SK-N-SH (cell line): ENCODE results near the gene POLQ. TPM values are rescaled to one million over a fixed set of nuclear protein-coding genes. Genes with fewer than 3 reads are reported as not detected.

Experiments
- CTCF ChIA-PET: fragments of 300-600, 350-600 bp; formaldehyde crosslinking; extraction: SDS; loops from one replicate; lab custom pipeline; 2021; lab: Yijun Ruan, JAX
- POLR2A ChIA-PET: fragments of 350-600 bp; sonication (Branson Sonifier 250); formaldehyde crosslinking; extraction: SDS; loops from one replicate; lab custom pipeline; 2020; ENCODE audit warnings: antibody characterized with exemption, inconsistent platforms; lab: Yijun Ruan, JAX
- DNase-seq: peaks from one replicate; pipeline ENCODE4 v3.0.0; 2012
- H2AFZ ChIP-seq: fragments of 200-600 bp; sonication (generic); 2 replicates; pipeline ENCODE4 v1.8.1; 2016; ENCODE audit warnings: antibody characterized with exemption, mild to moderate bottlenecking, low read depth
- H3F3A ChIP-seq: fragments of 200-600 bp; sonication (generic); replicated peaks from 2 replicates; pipeline ENCODE3; 2016; ENCODE audit warnings: antibody characterized with exemption, mild to moderate bottlenecking; ENCODE audit not compliant: insufficient read depth
- H3K27ac ChIP-seq, 2 experiments: fragments of 200-500 bp in 1 of 2; fragments of 200-600 bp in 1 of 2; sonication (Bioruptor generic) in 1 of 2; sonication (generic), shearing (Covaris generic) in 1 of 2; 2 replicates each; pipeline versions ENCODE4 v1.5.1 to v1.6.1; 2014 to 2016; ENCODE audit warnings: low read depth in 2 of 2, inconsistent platforms in 1 of 2, low read length in 1 of 2, mild to moderate bottlenecking in 1 of 2, mixed read lengths in 1 of 2
- H3K27me3 ChIP-seq: fragments of 200-600 bp; sonication (generic), shearing (Covaris generic); 2 replicates; pipeline ENCODE4 v1.6.1; 2016; ENCODE audit warnings: mixed run types; ENCODE audit not compliant: insufficient read depth
- H3K36me3 ChIP-seq, 2 experiments: fragments of 200-500 bp in 1 of 2; fragments of 200-600 bp in 1 of 2; sonication (Bioruptor generic) in 1 of 2; sonication (generic) in 1 of 2; replicated peaks in 1 of 2; 2 replicates each; pipeline versions ENCODE3 to v1.5.1; 2014 to 2016; ENCODE audit warnings: low read length in 1 of 2, mild to moderate bottlenecking in 1 of 2; ENCODE audit not compliant: insufficient read depth in 2 of 2, control insufficient read depth in 1 of 2
- H3K4me1 ChIP-seq, 2 experiments: fragments of 200-500 bp in 1 of 2; fragments of 200-600 bp in 1 of 2; sonication (Bioruptor generic) in 1 of 2; sonication (generic), shearing (Covaris generic) in 1 of 2; 2 replicates each; pipeline versions ENCODE4 v1.5.1 to v1.6.1; 2014 to 2016; ENCODE audit warnings: low read depth in 1 of 2, low read length in 1 of 2, mixed run types in 1 of 2; ENCODE audit not compliant: insufficient read depth in 2 of 2, control insufficient read depth in 1 of 2
- H3K4me2 ChIP-seq: fragments of 200-600 bp; sonication (generic), shearing (Covaris generic); 2 replicates; pipeline ENCODE4 v1.6.1; 2017; ENCODE audit warnings: mixed run types
- H3K4me3 ChIP-seq, 2 experiments: fragments of 200-500 bp in 1 of 2; fragments of 200-600 bp in 1 of 2; sonication (Bioruptor generic) in 1 of 2; sonication (generic), shearing (Covaris generic) in 1 of 2; 2 replicates each; pipeline versions ENCODE4 v1.5.1 to v1.8.1; 2014 to 2016; ENCODE audit warnings: low read depth in 2 of 2, inconsistent platforms in 1 of 2, low read length in 1 of 2, mild to moderate bottlenecking in 1 of 2, mixed read lengths in 1 of 2, moderate library complexity in 1 of 2
- H3K79me2 ChIP-seq: fragments of 200-600 bp; sonication (generic); 2 replicates; pipeline ENCODE4 v1.8.1; 2017; ENCODE audit warnings: mild to moderate bottlenecking; ENCODE audit not compliant: insufficient read depth
- H3K9ac ChIP-seq: fragments of 200-600 bp; sonication (generic); 2 replicates; pipeline ENCODE4 v1.6.1; 2017; ENCODE audit warnings: mixed run types
- H3K9me2 ChIP-seq: fragments of 200-600 bp; sonication (generic); 2 replicates; pipeline ENCODE4 v1.6.1; 2017; ENCODE audit warnings: mixed run types
- H3K9me3 ChIP-seq: fragments of 200-600 bp; sonication (generic); 2 replicates; pipeline ENCODE4 v1.6.1; 2017; ENCODE audit warnings: mixed run types, mild to moderate bottlenecking, moderate library complexity
- H4K20me1 ChIP-seq: fragments of 200-600 bp; sonication (generic); 2 replicates; pipeline ENCODE4 v1.6.1; 2017; ENCODE audit warnings: mild to moderate bottlenecking, mixed run types; ENCODE audit not compliant: insufficient read depth
- ELF1 ChIP-seq: IDR thresholded peaks from 2 replicates; pipeline ENCODE4 v1.4.0; 2012
- GABPA ChIP-seq: IDR thresholded peaks from 2 replicates; pipeline ENCODE4 v1.4.0; 2012; ENCODE audit warnings: low read depth, mild to moderate bottlenecking
- GATA2 ChIP-seq: sonication (generic); formaldehyde crosslinking; IDR thresholded peaks from 2 replicates; pipeline ENCODE4 v1.5.0; 2020; ENCODE audit warnings: mild to moderate bottlenecking, missing genetic modification reagents
- MEF2A ChIP-seq: IDR thresholded peaks from 2 replicates; pipeline ENCODE4 v1.4.0; 2012; ENCODE audit warnings: low read depth, borderline replicate concordance
- MXI1 ChIP-seq: IDR thresholded peaks from 2 replicates; pipeline ENCODE4 v1.6.1; 2012; ENCODE audit warnings: mild to moderate bottlenecking, low read depth, low read length, improper control_type of control experiment
- NFIC ChIP-seq: IDR thresholded peaks from 2 replicates; pipeline ENCODE4 v1.4.0; 2012; ENCODE audit warnings: borderline replicate concordance
- RFX5 ChIP-seq: IDR thresholded peaks from 2 replicates; pipeline ENCODE4 v1.6.1; 2012; ENCODE audit warnings: mild to moderate bottlenecking, improper control_type of control experiment, low read length
- RXRA ChIP-seq: IDR thresholded peaks from 2 replicates; pipeline ENCODE4 v1.4.0; 2012; ENCODE audit warnings: low read depth, mild to moderate bottlenecking, borderline replicate concordance
- TAF1 ChIP-seq: IDR thresholded peaks from 2 replicates; pipeline ENCODE4 v1.6.1; 2012; ENCODE audit warnings: low read depth, mild to moderate bottlenecking, low read length, moderate library complexity, borderline replicate concordance
- TEAD4 ChIP-seq: IDR thresholded peaks from 2 replicates; pipeline ENCODE4 v1.4.0; 2012; ENCODE audit warnings: mild to moderate bottlenecking, borderline replicate concordance; ENCODE audit not compliant: insufficient read depth
- YY1 ChIP-seq: IDR thresholded peaks from 2 replicates; pipeline ENCODE4 v1.4.0; 2012; ENCODE audit warnings: low read depth, mild to moderate bottlenecking
- WGBS: methylation state at CpG from one replicate; pipeline ENCODE4 v1.1.6; 2017; ENCODE audit warnings: low lambda C conversion rate; 5-methylcytosine and 5-hydroxymethylcytosine counted together
- polyA plus RNA-seq, 3 experiments: library from polyadenylated mRNA; depleted of rRNA; stranded (reverse); fragments of >200 nt; gene quantifications; 2 replicates each; pipeline ENCODE4 v1.2.3, GENCODE V29; 2012

Gene POLQ
- polyA plus RNA-seq, 1 of the 3 experiments (the other 2 are of a cell fraction) = 1.4 TPM

GRCh38 chr3:121581691-121582090, 35.9 kb upstream of the POLQ start:
- H4K20me1 ChIP-seq = no peaks in the 10 kb centered on the region
- WGBS = 19% methylated on average over 2 of the region's 2 CpGs
- no peak overlapping the region for H2AFZ ChIP-seq
- no peaks in the 10 kb centered on the region for H3K79me2 ChIP-seq
- no peak overlapping the region for H3K9ac ChIP-seq
- no peak overlapping the region for H3K27ac ChIP-seq
- H3K27me3 ChIP-seq = peaks cover 6% of the 10 kb centered on the region; the same call in 1 of the 2 replicates
- H3K4me1 ChIP-seq = no peaks in the 10 kb centered on the region
- POLR2A ChIA-PET = interaction anchor here (0.8 kb wide), 1 partner anchor 83 kb away, joined by 3 read pairs; no protein-coding TSS in a partner anchor
- DNase-seq = no peak
- no peaks in the 10 kb centered on the region for H3K36me3 ChIP-seq
- H3K4me3 ChIP-seq = no peak overlapping the region
- no peaks in the 10 kb centered on the region for H3F3A ChIP-seq
- CTCF ChIA-PET = no interaction called here
- TF ChIP-seq YY1 (no peak), RFX5 (no peak)
- H3K9me2 ChIP-seq = no peaks in the 10 kb centered on the region
- H3K4me2 ChIP-seq = no peak overlapping the region
- no peaks in the 10 kb centered on the region for H3K9me3 ChIP-seq

GRCh38 chr3:121574449-121574848, 28.7 kb upstream of the POLQ start:
- no peak overlapping the region for H3K9ac ChIP-seq
- H3K4me3 ChIP-seq = no peak overlapping the region
- H3K4me1 ChIP-seq = no peaks in the 10 kb centered on the region
- H3K79me2 ChIP-seq = no peaks in the 10 kb centered on the region
- no peak for DNase-seq
- no peaks in the 10 kb centered on the region for H3F3A ChIP-seq
- no peaks in the 10 kb centered on the region for H4K20me1 ChIP-seq
- POLR2A ChIA-PET = no interaction called here
- CTCF ChIA-PET = no interaction called here
- H3K9me3 ChIP-seq = no peaks in the 10 kb centered on the region
- no peak overlapping the region for H3K27ac ChIP-seq
- no peak overlapping the region for H3K4me2 ChIP-seq
- TF ChIP-seq GABPA (no peak), TAF1 (no peak), ELF1 (no peak), NFIC (no peak), TEAD4 (no peak), RXRA (no peak)
- 52% methylated on average over 6 of the region's 6 CpGs for WGBS
- no peaks in the 10 kb centered on the region for H3K27me3 ChIP-seq
- no peak overlapping the region for H2AFZ ChIP-seq
- H3K9me2 ChIP-seq = no peaks in the 10 kb centered on the region
- no peaks in the 10 kb centered on the region for H3K36me3 ChIP-seq

GRCh38 chr3:121567649-121568048, 21.9 kb upstream of the POLQ start, which contains the start of gene ARGFX:
TSS of gene ARGFX (plus strand) at chr3:121567949. CDS start at chr3:121570714, 2,765 bp downstream.
- Histone ChIP-seq H2AFZ (no peak within 1 kb of the TSS), H3K9me3 (no peaks in the 10 kb centered on the region), H3K36me3 (no peaks in the 10 kb centered on the region), H3F3A (no peaks in the 10 kb centered on the region), H4K20me1 (no peaks in the 10 kb centered on the region), H3K27me3 (no peaks in the 10 kb centered on the region), H3K4me3 (no peak within 1 kb of the TSS), H3K9me2 (no peaks in the 10 kb centered on the region), H3K27ac (no peak within 1 kb of the TSS), H3K79me2 (no peaks in the 10 kb centered on the region), H3K4me1 (no peaks in the 10 kb centered on the region), H3K9ac (no peak within 1 kb of the TSS), H3K4me2 (no peak within 1 kb of the TSS)
- CTCF ChIA-PET = no interaction called here
- POLR2A ChIA-PET = no interaction called here
- TF ChIP-seq GATA2 (CRISPR knock-in tag) (no peak), MXI1 (no peak), MEF2A (no peak)
- 74% methylated on average over 5 of the region's 5 CpGs for WGBS
- DNase-seq = no peak
